Endothelial cell of umbilical vein (primary cell): ENCODE results near the gene ALDH1A3. TPM values are rescaled to one million over a fixed set of nuclear protein-coding genes. Genes with fewer than 3 reads are reported as not detected.

Experiments
- BruUV-seq: library from RNA; stranded (reverse); fragments of 400-500 nt; replicated peaks from 2 replicates; lab custom pipeline; 2021; lab: Mats Ljungman, UMichigan
- CTCF ChIA-PET: fragments of 300-600, 350-600 bp; sonication (Branson Sonifier 250); formaldehyde crosslinking; loops from one replicate; lab custom pipeline; 2021; ENCODE audit warnings: antibody characterized with exemption, inconsistent platforms; lab: Charles Lee
- POLR2A ChIA-PET: fragments of 300-600, 350-600 bp; sonication (Branson Sonifier 250); formaldehyde crosslinking; loops from one replicate; lab custom pipeline; 2021; ENCODE audit warnings: antibody characterized with exemption, inconsistent platforms; lab: Charles Lee
- DNase-seq: peaks from one replicate; pipeline ENCODE4 v3.0.0-alpha.2; 2011; ENCODE audit warnings: low read depth, low spot score
- FAIRE-seq: peaks from 2 replicates; lab custom pipeline; 2011; peaks lifted over from hg19 to GRCh38; lab: Jason Lieb, UNC
- H2AFZ ChIP-seq: 2 replicates; pipeline ENCODE4 v1.6.0; 2012; ENCODE audit warnings: low read depth, low read length, control low read depth, inconsistent platforms
- H3K27ac ChIP-seq: 2 replicates; pipeline ENCODE4 v1.5.1; 2011; ENCODE audit warnings: low read depth, mild to moderate bottlenecking, control low read depth, low read length, moderate library complexity; ENCODE audit not compliant: insufficient read depth
- H3K27me3 ChIP-seq, 2 experiments: 2 replicates each; pipeline versions ENCODE4 v1.6.0 to v1.6.1; 2011; ENCODE audit warnings: low read length in 2 of 2, mixed read lengths in 1 of 2; ENCODE audit not compliant: control insufficient read depth in 2 of 2, insufficient read depth in 2 of 2
- H3K36me3 ChIP-seq, 2 experiments: 2 replicates in 1 of 2; 3 replicates in 1 of 2; pipeline ENCODE4 v1.5.1; 2011; ENCODE audit warnings: low read length in 2 of 2, mild to moderate bottlenecking in 1 of 2, moderate library complexity in 1 of 2; ENCODE audit not compliant: control insufficient read depth in 2 of 2, insufficient read depth in 2 of 2; ENCODE audit errors: extremely low read depth in 1 of 2
- H3K4me1 ChIP-seq: 3 replicates; pipeline ENCODE4 v1.5.1; 2011; ENCODE audit warnings: mild to moderate bottlenecking, low read length; ENCODE audit not compliant: control insufficient read depth, insufficient read depth; ENCODE audit errors: extremely low read depth
- H3K4me2 ChIP-seq: 2 replicates; pipeline ENCODE4 v1.6.1; 2011; ENCODE audit warnings: low read length, control low read depth, mixed read lengths; ENCODE audit not compliant: insufficient read depth
- H3K4me3 ChIP-seq, 3 experiments: fragments of 200-600 bp in 1 of 3; sonication (generic), shearing (Covaris generic) in 1 of 3; replicated peaks in 1 of 3; 2 replicates each; pipeline ENCODE4 v1.5.1; 2011 to 2016; ENCODE audit warnings: control low read depth in 3 of 3, low read length in 3 of 3, mild to moderate bottlenecking in 2 of 3, inconsistent platforms in 1 of 3, low read depth in 1 of 3, moderate library complexity in 1 of 3; ENCODE audit not compliant: insufficient read depth in 1 of 3
- H3K79me2 ChIP-seq: 2 replicates; pipeline ENCODE4 v1.6.0; 2012; ENCODE audit warnings: low read length, inconsistent platforms; ENCODE audit not compliant: control insufficient read depth, insufficient read depth
- H3K9ac ChIP-seq: replicated peaks from 2 replicates; pipeline ENCODE3; 2011; ENCODE audit warnings: low read length, control low read depth; ENCODE audit not compliant: insufficient read depth; ENCODE audit errors: extremely low read depth
- H3K9me1 ChIP-seq: replicated peaks from 3 replicates; pipeline ENCODE4 v1.6.0; 2011; ENCODE audit warnings: mild to moderate bottlenecking, low read length; ENCODE audit not compliant: control insufficient read depth, insufficient read depth; ENCODE audit errors: extremely low read depth
- H3K9me3 ChIP-seq: replicated peaks from 2 replicates; pipeline ENCODE4 v1.5.1; 2012; ENCODE audit warnings: low read length, inconsistent platforms; ENCODE audit not compliant: control insufficient read depth, insufficient read depth
- H4K20me1 ChIP-seq: replicated peaks from 2 replicates; pipeline ENCODE3; 2011; ENCODE audit warnings: mild to moderate bottlenecking, low read length; ENCODE audit not compliant: control insufficient read depth, insufficient read depth; ENCODE audit errors: extremely low read depth
- CTCF ChIP-seq, 2 donors: IDR thresholded peaks; 1 replicate in 1 of 2; 2 replicates in 1 of 2; pipeline ENCODE4 v1.5.1; 2011; ENCODE audit warnings: low read length in 2 of 2, mild to moderate bottlenecking in 2 of 2, moderate library complexity in 2 of 2, control low read depth in 1 of 2, inconsistent platforms in 1 of 2, low read depth in 1 of 2; ENCODE audit not compliant: insufficient read depth in 1 of 2; ENCODE audit errors: extremely low read depth in 1 of 2
- FOS ChIP-seq: IDR thresholded peaks from 2 replicates; pipeline ENCODE4 v1.6.1; 2011; ENCODE audit warnings: mild to moderate bottlenecking, low read length, moderate library complexity, borderline replicate concordance; ENCODE audit not compliant: insufficient read depth
- GATA2 ChIP-seq: IDR thresholded peaks from 2 replicates; pipeline ENCODE4 v1.7.0; 2011; ENCODE audit warnings: low read depth, mild to moderate bottlenecking, moderate library complexity, mixed read lengths, low read length; ENCODE audit not compliant: insufficient read length, insufficient read depth
- MAX ChIP-seq: IDR thresholded peaks from 2 replicates; pipeline ENCODE4 v1.6.1; 2011; ENCODE audit not compliant: insufficient read depth, insufficient read length
- POLR2A ChIP-seq: IDR thresholded peaks from 2 replicates; pipeline ENCODE4 v1.6.1; 2012; ENCODE audit warnings: low read depth, mild to moderate bottlenecking, control low read depth, low read length
- POLR2AphosphoS5 ChIP-seq: IDR thresholded peaks from 2 replicates; pipeline ENCODE4 v1.6.1; 2012; ENCODE audit warnings: low read depth, mild to moderate bottlenecking, control low read depth, low read length, moderate library complexity; ENCODE audit not compliant: insufficient read depth
- dilution Hi-C: fragments of 300-500 bp; cut with MboI; formaldehyde crosslinking; loops from one replicate; pipeline ENCODE4 v1.15.0; 2019; ENCODE audit warnings: low sequenced_read_pairs; ENCODE audit not compliant: extremely low pct_ligation_motif_present
- intact Hi-C: fragments of 100-400 bp; cut with micrococcal nuclease; formaldehyde crosslinking; loops from one replicate; pipeline ENCODE4 v1.10.0; 2022
- polyA plus RNA-seq, 4 experiments: library from polyadenylated mRNA; depleted of rRNA in 3 of 4; stranded (reverse) in 3 of 4; unstranded in 1 of 4; fragments of >200 nt; gene quantifications; 2 replicates each; pipeline versions ENCODE4 v1.2.1 to v1.2.3, GENCODE V29; 2011 to 2012; ENCODE audit warnings: missing spikeins in 1 of 4
- total RNA-seq: library from RNA; stranded (reverse); gene quantifications from 2 replicates; pipeline ENCODE4 v1.2.3, GENCODE V29; 2021

ALDH1A3 gene
- total and polyA plus RNA-seq, 2 donors (not counting 3 experiments of a cell fraction or from before 2014, with no cell fraction given) = 2.8 to 5.8 TPM

- Histone ChIP-seq H3K4me1 (no peaks in the 10 kb centered on the region), H3K36me3 (no peaks in the 10 kb centered on the region), H3K9ac (no peak overlapping the region), H3K79me2 (no peaks in the 10 kb centered on the region), H3K4me2 (no peak overlapping the region), H3K9me1 (no peaks in the 10 kb centered on the region), H3K9me3 (no peaks in the 10 kb centered on the region), H3K4me3 (no peak overlapping the region), H2AFZ (no peak overlapping the region), H4K20me1 (no peaks in the 10 kb centered on the region), H3K27ac (no peak overlapping the region), H3K27me3 (no peaks in the 10 kb centered on the region)
- FAIRE-seq = no peak
- no TSS peak for BruUV-seq
- ChIA-PET CTCF (interaction anchor here (1.3 kb wide), 1 partner anchor 12 kb away, joined by 3 read pairs; no protein-coding TSS in a partner anchor), POLR2A (no interaction called here)
- dilution Hi-C loops (no loop called here), intact Hi-C loops (no loop called here)
- no peak for TF ChIP-seq MAX
- TF ChIP-seq POLR2AphosphoS5 = no peak
- no peak for TF ChIP-seq GATA2
- no peak for TF ChIP-seq CTCF (IDR thresholded peaks at IDR 0.05; ENCODE audit: extremely low read depth in 1 of 2, insufficient read depth in 1 of 2, low read depth in 1 of 2, low read length in 2 of 2)
- no peak for TF ChIP-seq FOS
- no peak for TF ChIP-seq POLR2A
- no peak for DNase-seq
Measured at GRCh38 chr15:100833417-100834389, 45.9 kb upstream of the ALDH1A3 start.
